ENCODE data around the gene RRP7A. TPM values are rescaled to one million over a fixed set of nuclear protein-coding genes. Genes with fewer than 3 reads are reported as not detected.
"Not testable (repeated sequence)": the region's sequence is repeated elsewhere in the genome, so short reads cannot be mapped to it uniquely, and the experiment has no call there.

Gene RRP7A
- total and polyA plus RNA-seq, 2 donors (not counting 1 experiment from before 2014, with no cell fraction given): 18.3 to 98.5 TPM

GRCh38 chr22:42548597-42549330, 29.2 kb upstream of the RRP7A start:
- H4K20me1 ChIP-seq (ENCODE audit: control insufficient read depth, insufficient read depth, low read length, poor library complexity, severe bottlenecking): no peaks in the 10 kb centered on the region
- no peak overlapping the region for H3K9ac ChIP-seq (ENCODE audit: low read length)
- ChIA-PET POLR2A (interaction anchor here (1.0 to 3.9 kb wide), 2 partner anchors 12 to 15 kb away, joined by 3 to 20 read pairs; no protein-coding TSS in a partner anchor), CTCF (interaction anchor here (5.2 to 10.8 kb wide), 2 partner anchors 10 to 17 kb away, joined by 59 to 86 read pairs; no protein-coding TSS in a partner anchor)
- H3K9me3 Mint-ChIP-seq (ENCODE audit: insufficient read depth): no peaks in the 10 kb centered on the region
- no peaks in the 10 kb centered on the region for H3K79me2 ChIP-seq (ENCODE audit: control insufficient read depth, insufficient read depth, low read length)
- peaks cover 36 to 43% of the 10 kb centered on the region in 2 donors for H3K4me1 ChIP-seq (ENCODE audit: control insufficient read depth in 2 of 2, insufficient read depth in 2 of 2, low read length in 2 of 2)
- H3K27ac Mint-ChIP-seq: peak overlapping the region; percentile 79
- WGBS (ENCODE audit: insufficient coverage): 90% methylated on average over 12 of the region's 19 CpGs
- TF ChIP-seq CTCF (IDR thresholded peaks at IDR 0.05) (no peak), EZH2 (IDR thresholded peaks at IDR 0.05; ENCODE audit: borderline replicate concordance, insufficient read depth, low read depth, low read length, poor library complexity, severe bottlenecking) (no peak)
- H3K4me2 ChIP-seq (replicated peaks; ENCODE audit: low read depth, low read length, poor library complexity, severe bottlenecking): peak overlapping the region; percentile 34
- DNase-seq: no peak
- peaks cover 43% of the 10 kb centered on the region for H3K4me1 Mint-ChIP-seq
- H3K4me3 ChIP-seq (ENCODE audit: control extremely low read depth in 1 of 5, extremely low read depth in 1 of 5, insufficient read depth in 1 of 5, low read depth in 2 of 5, low read length in 4 of 5): no peak overlapping the region
- H3K4me3 Mint-ChIP-seq: no peak overlapping the region
- H3K27ac ChIP-seq (ENCODE audit: low read length in 2 of 2): peak overlapping the region in 1 of 2 donors; percentile 11
- intact Hi-C loops (cut with micrococcal nuclease): no loop called here
- no peaks in the 10 kb centered on the region for H3K36me3 ChIP-seq (replicated peaks in 1 of 2; ENCODE audit: control extremely low read depth in 1 of 2, control insufficient read depth in 1 of 2, extremely low read depth in 1 of 2, insufficient read depth in 2 of 2, low read length in 1 of 2)
- no peaks in the 10 kb centered on the region for H3K27me3 ChIP-seq (replicated peaks in 1 of 4; ENCODE audit: control extremely low read depth in 1 of 4, control insufficient read depth in 3 of 4, insufficient read depth in 4 of 4, low read length in 3 of 4)
- H3K27me3 Mint-ChIP-seq: no peaks in the 10 kb centered on the region
- ATAC-seq (ENCODE audit: low read depth): no peak
- no peak overlapping the region for H2AFZ ChIP-seq (ENCODE audit: insufficient read depth, low read depth, low read length, poor library complexity, severe bottlenecking)
- H3K9me3 ChIP-seq (ENCODE audit: control extremely low read depth in 1 of 3, control insufficient read depth in 2 of 3, insufficient read depth in 1 of 3, low read length in 2 of 3): no peaks in the 10 kb centered on the region

GRCh38 chr22:42548126-42548525, 28.5 kb upstream of the RRP7A start:
- ATAC-seq (ENCODE audit: low read depth); H3K27ac ChIP-seq (ENCODE audit: low read length in 2 of 2); H3K4me2 ChIP-seq (replicated peaks; ENCODE audit: low read depth, low read length, poor library complexity, severe bottlenecking); H2AFZ ChIP-seq (ENCODE audit: insufficient read depth, low read depth, low read length, poor library complexity, severe bottlenecking); H3K36me3 ChIP-seq (replicated peaks in 1 of 2; ENCODE audit: control extremely low read depth in 1 of 2, control insufficient read depth in 1 of 2, extremely low read depth in 1 of 2, insufficient read depth in 2 of 2, low read length in 1 of 2); H3K27me3 Mint-ChIP-seq; H3K4me3 ChIP-seq (ENCODE audit: control extremely low read depth in 1 of 5, extremely low read depth in 1 of 5, insufficient read depth in 1 of 5, low read depth in 2 of 5, low read length in 4 of 5); H3K79me2 ChIP-seq (ENCODE audit: control insufficient read depth, insufficient read depth, low read length); H3K9me3 ChIP-seq (ENCODE audit: control extremely low read depth in 1 of 3, control insufficient read depth in 2 of 3, insufficient read depth in 1 of 3, low read length in 2 of 3); H3K9me3 Mint-ChIP-seq (ENCODE audit: insufficient read depth); DNase-seq; H3K9ac ChIP-seq (ENCODE audit: low read length); H3K4me3 Mint-ChIP-seq; intact Hi-C loops (cut with micrococcal nuclease); H4K20me1 ChIP-seq (ENCODE audit: control insufficient read depth, insufficient read depth, low read length, poor library complexity, severe bottlenecking); H3K27me3 ChIP-seq (replicated peaks in 1 of 4; ENCODE audit: control extremely low read depth in 1 of 4, control insufficient read depth in 3 of 4, insufficient read depth in 4 of 4, low read length in 3 of 4): not testable (repeated sequence)
- CTCF ChIA-PET: interaction anchor here (5.2 to 10.8 kb wide), 2 partner anchors 10 to 16 kb away, joined by 59 to 86 read pairs; no protein-coding TSS in a partner anchor
- Mint-ChIP-seq H3K4me1 (peaks cover 39% of the 10 kb centered on the region), H3K27ac (peak overlapping the region; percentile 26)
- 96% methylated on average over 5 of the region's 6 CpGs for WGBS (ENCODE audit: insufficient coverage)
- H3K4me1 ChIP-seq (ENCODE audit: control insufficient read depth in 2 of 2, insufficient read depth in 2 of 2, low read length in 2 of 2): peaks cover 34 to 38% of the 10 kb centered on the region in 2 donors
- POLR2A ChIA-PET: interaction anchor here (1.0 kb wide), 1 partner anchor 12 kb away, joined by 3 read pairs; no protein-coding TSS in a partner anchor

All from B cell (primary cell).